D341Med (cell line): ENCODE measurements around the gene CHRD.
"Not testable (repeated sequence)": the region's sequence is repeated elsewhere in the genome, so short reads cannot be mapped to it uniquely, and the experiment has no call there.

Source experiments
- DNase-seq: peaks from one replicate; pipeline ENCODE4 v3.0.0; 2012; ENCODE audit warnings: low spot score

The CHRD gene

DNA sequence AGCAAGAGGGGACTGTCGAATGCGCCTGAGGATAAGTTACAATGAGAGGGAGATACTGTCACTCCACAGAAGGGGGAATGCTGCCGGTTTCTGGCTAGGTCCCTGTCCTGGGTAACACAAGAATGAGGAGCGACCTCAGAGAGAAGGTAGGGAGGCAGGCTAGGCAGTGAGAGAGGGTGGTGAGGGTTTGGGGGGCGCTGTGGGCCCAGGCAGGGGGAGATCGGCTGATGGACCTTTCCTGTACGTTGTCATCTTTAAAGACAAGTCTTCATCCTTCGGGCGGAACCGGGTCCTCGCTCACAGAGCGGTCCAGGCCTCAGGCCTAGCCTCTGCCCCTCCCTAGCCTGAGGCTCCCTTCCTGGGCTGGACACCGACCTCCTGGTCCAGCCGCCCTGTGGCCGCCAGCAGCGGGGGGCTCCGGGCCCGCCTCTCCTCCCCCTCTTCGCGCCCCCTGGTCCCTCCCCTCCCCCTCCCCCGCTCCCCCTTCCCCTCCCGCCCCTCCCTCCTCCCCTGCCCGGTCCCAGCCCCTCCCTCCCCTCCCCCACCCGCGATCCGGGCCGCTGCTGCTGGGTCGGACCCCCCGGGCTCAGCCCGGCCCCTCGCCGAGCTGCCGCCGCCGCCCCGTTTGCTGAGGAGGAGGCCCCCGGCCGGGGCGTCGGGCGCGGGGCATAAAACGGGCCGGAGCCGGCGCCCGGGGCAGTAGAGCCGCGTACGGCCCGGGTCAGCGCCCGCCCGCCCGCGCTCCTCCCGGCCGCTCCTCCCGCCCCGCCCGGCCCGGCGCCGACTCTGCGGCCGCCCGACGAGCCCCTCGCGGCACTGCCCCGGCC lies at the start of gene CHRD:
Gene CHRD, plus strand, starts transcription at position 697 of the 827 bp plus-strand sequence. CDS start 265 bp downstream, outside the sequence.
- DNase-seq, result no peak

DNA sequence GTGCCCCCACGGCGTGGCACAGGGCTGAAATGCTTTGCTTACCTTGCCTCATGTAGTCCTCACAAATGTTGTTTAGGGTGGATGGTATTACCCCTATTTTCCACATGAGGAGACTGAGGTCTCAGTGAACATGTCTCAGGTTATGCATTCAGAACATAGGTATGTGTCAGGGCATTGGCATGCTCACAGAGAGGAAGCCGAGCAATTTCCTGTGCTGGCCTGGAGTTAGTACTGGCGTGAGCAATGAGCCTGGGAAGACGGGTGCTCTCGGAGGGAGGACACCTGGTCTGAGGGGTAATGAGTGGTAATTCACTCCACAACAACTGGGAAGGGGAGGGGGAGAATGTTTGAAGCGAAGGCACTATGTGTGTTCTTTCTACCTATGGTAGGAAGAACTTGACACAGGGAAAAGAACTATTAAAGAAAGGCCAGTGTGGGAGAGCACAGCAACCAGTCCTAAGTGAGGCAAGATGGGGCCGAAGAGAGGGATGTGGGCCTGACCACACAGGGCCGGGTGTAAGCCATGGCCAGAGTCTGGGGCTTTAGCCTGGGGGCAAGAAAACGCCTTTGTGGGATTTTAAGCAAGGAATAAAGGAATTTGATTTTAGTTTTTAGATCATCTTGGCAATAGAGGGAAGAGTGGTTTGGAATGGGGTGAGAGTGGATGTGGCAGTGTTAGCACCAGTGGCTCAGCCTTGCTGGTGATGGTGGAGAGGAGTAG lies 47.3 kb upstream of the CHRD start:
- no peak for DNase-seq

DNA sequence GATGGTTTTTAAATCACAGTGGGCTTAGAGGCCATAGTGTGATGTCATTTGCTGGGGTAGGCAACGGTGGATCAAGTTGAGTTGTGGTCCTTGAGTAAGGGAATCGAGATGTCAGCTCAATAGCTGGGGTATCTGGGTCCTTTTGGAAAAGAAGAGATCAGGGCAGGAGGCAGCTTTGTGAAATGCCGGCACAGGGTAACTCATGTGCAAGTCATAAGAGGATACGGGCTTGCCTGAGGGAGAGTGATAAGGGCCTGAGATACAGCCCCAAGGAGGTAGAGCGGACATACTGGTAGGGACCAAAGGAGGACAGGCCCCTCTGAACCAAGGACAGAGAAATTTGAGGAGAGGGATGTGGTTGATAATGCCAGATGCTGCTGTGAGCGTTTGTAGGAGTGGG lies 46.7 kb upstream of the CHRD start:
- no peak for DNase-seq

DNA sequence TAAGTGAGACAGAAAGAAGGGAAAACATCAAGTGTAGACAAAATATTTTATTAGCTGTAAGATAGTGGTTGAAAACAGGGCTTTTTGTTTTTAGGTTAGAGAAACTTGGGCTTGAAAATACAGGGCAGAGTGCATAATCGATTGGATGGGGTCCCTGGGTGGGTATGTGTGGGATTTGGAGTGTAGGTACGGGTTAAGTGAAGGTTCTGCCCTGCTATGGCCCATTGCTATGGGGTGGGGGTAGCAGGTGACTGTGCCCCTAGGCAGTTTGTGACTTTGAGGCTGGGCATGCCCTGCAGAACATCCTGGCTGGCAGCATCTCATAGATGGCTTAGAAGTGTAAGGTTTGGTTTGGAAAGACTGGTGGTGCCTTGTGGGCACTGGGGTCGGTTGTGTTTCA lies 46.2 kb upstream of the CHRD start:
- DNase-seq, result no peak

DNA sequence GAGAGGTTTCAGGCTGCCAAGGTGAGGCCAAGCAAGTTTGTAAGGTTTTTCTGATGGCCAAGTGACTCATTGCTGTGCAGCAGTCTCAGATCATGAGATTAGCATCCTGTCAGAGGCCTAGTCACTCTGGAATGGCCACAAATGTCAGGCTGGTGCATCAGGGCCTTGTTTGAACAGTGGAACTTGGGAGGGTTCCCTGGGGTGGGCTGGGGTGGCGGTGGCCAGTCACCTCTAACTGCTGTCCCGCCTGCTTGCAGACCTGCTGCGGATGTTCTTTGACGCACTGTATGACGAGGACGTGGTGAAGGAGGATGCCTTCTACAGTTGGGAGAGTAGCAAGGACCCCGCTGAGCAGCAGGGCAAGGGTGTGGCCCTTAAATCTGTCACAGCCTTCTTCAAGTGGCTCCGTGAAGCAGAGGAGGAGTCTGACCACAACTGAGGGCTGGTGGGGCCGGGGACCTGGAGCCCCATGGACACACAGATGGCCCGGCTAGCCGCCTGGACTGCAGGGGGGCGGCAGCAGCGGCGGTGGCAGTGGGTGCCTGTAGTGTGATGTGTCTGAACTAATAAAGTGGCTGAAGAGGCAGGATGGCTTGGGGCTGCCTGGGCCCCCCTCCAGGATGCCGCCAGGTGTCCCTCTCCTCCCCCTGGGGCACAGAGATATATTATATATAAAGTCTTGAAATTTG lies 45.2 kb upstream of the CHRD start:
- DNase-seq, result no peak

DNA sequence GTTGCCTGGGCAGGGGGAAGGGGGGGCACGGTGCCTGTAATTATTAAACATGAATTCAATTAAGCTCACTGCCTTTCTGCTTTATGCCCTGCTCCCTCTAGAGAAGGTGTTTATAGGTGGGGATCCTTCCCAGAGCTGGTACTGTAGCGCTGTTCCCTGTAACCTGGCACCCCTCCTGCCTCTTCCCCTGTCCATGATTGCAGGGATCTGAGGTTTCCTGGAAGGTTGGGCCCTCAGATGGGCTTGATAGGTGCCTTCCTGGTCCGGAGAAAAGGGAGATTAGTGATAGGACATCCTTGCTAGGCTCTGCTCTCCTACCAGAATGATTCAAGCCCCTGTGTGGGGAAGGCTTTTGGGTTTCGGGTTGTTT lies 44.6 kb upstream of the CHRD start:
- no peak for DNase-seq

DNA sequence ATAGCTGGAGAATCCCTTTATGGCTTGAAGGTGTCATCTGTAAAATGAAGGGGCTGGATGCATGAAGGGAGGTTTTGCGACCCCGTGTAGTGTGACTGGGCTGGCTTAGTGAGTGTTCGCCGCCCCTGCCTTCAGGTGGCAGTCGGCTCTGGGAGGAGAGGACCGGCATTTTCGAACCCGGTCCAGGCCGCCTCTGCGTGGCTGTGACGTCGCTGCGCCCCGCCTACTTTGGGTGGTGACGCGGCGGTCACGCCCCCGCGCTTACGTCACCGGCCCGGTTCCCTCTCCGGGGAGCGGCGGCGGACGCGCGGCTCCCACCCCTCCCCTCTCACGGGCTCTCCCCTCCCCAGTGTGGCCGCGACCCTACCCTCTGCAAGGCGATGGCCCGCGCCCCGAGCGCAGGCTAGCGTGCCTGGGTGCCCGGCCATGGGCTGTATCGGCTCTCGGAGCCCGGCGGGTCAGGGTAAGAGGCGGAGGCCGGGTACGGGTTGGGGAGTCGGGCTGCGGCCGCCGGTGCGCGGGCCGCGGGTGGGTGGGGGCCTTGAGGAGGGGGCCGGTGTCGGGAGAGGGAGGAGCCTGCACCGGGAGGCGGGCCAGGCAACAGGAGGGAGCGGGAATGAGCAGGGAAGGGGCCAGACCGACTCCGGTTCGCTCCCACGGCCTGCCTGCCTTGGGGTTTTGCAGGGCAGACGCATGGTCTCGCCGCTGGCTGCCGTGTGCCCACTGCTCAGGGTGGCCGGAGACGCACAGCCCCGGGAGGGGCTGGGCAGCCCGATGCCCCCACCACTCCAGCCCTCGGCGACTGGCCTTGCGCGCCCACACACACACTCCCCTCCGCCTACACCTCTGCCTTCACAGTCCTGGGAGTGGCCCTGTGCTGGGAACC lies 44.0 kb upstream of the CHRD start:
- DNase-seq, result peak; percentile 94

DNA sequence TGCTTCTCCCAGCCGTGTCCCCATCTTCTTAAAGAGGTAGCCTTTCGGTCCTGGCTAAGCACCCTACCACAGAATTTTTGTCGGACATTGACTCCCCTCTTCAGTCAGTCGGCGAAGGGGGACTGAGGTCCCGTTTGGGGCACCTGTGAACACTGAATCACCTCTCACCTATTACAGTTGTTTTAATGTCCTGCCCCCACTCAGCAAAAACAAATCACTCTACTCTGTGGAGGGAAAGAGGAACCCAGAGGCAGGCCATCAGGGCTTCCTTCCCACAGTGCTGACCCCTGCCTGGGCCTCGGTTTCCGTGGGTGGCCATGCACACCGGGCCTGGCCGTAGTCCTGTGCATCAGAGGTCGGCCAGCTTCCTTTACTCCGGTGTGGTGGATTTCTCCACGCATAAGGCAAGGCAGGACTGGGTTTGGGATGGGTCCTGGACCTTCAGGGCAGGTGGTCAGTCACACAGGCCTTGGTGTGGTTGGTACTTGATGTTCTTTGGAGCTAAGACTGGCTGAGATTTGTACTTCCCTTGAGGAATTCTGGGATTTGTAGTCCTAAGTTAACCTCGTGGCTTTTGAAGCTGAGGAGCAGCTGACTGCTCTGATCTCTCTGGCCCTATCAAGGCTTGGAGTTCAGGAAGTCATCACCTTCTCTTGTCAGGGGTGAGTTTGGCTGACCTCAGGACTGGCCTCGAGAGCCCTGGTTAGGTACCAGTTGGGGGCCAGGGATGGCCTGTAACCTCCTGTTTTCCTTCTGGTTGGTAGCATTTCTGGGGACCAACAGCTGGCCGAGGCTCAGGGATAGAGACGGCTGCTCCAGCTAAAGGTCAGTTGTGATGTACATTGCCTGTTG lies 43.1 kb upstream of the CHRD start:
- DNase-seq, result peak; percentile 65

DNA sequence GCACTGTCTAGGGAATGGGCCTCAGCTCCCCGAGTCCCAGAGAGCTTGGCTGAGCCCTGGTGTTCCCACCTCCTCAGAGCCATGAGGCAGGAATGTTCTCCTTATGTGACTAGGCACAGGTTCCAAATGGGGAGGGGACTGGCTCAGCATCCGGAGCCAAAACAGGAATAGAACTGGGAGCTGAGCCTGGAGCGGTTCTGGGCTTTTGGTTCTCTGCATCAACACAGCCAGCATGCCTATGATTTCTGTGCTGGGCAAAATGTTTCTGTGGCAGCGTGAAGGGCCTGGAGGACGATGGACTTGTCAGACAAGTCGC lies 42.5 kb upstream of the CHRD start, which contains the start of gene FAM131A:
Gene FAM131A, plus strand, starts transcription at position 202 of the 316 bp plus-strand sequence. Its CDS starts 31 bp downstream, at position 233.
- DNase-seq, result no peak

DNA sequence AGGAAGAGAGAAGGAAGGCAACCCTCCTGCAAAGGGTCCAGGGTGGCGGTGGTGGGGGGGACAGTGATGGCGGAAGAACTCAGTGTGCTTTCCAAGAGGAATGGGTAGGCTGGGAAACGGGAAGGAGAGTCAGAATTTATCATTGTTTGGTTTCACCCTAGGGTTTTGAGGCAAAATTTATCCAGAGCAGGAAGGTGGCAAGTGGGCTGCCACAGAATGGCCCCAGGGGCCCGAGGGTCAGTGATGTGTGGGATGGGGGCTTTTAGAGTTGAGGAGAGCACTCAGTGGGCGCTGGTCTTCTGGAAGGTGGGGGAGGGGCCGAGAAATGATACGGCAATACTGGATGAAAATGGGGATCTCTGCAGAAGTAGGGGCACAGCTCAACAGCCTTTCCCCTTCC lies 41.9 kb upstream of the CHRD start:
- no peak for DNase-seq

DNA sequence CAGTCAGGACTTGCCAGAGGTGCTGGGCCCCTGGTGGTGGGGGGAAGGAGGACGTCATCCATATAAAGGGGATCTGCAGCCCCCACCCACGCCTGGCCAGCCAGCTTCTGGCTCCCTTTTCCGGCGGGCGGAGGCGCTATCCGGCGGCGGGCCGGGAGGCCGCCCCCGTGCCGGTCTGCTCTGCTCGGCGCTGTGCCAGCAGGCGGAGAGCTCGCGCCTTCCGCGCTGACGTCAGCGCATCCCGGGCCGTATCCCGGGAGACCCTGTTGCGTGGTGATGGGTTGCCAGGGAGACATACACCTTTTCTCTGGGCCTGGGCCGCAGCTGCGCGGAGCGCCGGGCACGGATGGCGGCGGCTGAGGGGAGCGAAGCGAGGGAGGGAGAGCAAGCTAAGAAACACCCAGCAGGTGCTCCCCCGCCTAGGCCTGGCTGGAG lies 41.3 kb upstream of the CHRD start:
- no peak for DNase-seq

DNA sequence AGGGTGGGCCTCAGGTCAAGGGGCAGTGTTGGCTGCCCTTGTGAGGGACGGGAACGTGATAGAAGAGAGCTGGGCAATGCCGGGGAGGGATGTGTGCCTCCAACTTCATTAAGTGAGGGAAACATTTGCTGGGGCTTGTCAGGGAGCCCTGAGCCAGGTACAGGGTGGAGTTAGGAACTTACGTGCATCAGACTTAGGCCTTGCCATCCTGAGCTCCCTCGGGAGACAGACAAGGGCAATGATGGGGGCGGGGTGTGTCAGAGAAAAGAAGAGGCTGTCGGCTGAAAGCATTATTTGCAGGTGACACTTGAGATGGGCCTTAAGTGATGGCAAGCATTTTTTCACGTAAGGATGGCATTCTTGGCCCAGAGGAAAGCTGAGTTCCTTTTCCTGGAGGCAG lies 40.9 kb upstream of the CHRD start:
- no peak for DNase-seq

DNA sequence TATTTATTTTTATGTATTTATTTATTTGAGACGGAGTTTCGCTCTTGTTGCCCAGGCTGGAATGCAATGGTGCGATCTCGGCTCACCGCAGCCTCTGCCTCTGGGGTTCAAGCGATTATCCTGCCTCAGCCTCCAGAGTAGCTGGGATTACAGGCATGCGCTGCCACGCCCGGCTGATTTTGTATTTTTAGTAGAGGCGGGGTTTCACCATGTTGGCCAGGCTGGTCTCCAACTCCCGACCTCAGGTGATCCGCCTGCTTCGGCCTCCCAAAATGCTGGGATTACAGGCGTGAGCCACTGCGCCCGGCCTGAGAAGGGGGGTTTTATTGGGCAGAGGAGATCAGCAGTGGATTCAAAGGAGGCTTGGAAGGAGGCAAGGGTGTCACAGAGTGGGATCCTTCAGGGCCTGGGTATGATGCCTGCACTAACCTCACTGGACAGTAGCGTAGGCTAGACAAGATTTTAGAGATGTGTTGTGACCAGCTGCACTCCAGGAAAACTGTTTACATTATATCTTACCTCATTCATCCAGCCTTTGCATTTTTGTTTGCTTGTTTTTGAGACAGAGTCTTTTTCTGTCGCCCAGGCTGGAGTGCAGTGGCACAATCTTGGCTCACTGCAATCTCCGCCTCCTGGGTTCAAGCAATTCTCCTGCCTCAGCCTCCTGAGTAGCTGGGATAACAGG lies 40.3 kb upstream of the CHRD start:
- not testable (repeated sequence) for DNase-seq

DNA sequence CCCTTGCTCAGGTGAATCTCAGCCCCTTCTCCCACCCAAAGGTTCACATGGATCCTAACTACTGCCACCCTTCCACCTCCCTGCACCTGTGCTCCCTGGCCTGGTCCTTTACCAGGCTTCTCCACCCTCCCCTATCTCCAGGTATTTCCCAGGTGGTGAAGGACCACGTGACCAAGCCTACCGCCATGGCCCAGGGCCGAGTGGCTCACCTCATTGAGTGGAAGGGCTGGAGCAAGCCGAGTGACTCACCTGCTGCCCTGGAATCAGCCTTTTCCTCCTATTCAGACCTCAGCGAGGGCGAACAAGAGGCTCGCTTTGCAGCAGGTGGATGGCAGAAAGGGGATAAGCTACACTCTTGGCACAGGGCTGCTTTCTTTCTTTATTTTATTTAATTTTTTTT lies 37.9 kb upstream of the CHRD start:
- DNase-seq, result no peak

DNA sequence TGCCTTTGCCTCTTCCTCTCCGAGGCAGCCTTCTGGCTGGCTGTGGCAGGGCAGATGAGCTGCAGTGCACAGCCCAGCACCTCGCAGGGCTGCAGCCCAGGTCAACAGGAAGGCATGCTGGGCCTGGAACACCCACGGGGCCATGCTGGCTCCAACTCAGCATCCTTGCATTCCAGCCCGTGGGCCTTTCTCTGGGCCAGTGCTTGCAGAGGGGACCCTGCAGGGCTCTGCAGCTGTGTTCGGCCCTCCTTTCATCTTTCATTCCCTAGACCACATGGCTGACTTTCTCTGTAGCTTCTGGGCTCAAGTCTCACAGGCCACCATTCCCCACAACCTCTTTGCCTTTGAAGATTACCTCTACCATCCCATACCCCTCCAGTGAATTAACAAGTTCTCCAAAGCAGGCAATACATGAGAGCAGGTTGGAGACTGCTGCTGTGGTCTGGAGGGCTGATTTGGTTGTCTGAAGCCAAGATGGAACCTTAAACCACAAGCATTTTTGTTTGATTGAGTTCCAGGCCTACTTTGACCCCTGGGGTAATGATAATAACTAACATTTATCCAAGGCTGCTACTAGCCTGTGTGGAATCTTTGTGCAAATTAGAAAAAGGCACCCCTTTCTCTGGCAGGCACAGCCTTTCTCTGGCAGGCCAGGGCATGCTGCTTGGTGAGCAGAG lies 36.5 kb upstream of the CHRD start:
- DNase-seq, result no peak

DNA sequence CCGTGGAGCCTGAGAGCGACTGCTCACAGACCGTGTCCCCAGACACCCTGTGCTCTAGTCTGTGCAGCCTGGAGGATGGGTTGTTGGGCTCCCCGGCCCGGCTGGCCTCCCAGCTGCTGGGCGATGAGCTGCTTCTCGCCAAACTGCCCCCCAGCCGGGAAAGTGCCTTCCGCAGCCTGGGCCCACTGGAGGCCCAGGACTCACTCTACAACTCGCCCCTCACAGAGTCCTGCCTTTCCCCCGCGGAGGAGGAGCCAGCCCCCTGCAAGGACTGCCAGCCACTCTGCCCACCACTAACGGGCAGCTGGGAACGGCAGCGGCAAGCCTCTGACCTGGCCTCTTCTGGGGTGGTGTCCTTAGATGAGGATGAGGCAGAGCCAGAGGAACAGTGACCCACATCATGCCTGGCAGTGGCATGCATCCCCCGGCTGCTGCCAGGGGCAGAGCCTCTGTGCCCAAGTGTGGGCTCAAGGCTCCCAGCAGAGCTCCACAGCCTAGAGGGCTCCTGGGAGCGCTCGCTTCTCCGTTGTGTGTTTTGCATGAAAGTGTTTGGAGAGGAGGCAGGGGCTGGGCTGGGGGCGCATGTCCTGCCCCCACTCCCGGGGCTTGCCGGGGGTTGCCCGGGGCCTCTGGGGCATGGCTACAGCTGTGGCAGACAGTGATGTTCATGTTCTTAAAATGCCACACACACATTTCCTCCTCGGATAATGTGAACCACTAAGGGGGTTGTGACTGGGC lies 35.1 kb upstream of the CHRD start:
- no peak for DNase-seq

DNA sequence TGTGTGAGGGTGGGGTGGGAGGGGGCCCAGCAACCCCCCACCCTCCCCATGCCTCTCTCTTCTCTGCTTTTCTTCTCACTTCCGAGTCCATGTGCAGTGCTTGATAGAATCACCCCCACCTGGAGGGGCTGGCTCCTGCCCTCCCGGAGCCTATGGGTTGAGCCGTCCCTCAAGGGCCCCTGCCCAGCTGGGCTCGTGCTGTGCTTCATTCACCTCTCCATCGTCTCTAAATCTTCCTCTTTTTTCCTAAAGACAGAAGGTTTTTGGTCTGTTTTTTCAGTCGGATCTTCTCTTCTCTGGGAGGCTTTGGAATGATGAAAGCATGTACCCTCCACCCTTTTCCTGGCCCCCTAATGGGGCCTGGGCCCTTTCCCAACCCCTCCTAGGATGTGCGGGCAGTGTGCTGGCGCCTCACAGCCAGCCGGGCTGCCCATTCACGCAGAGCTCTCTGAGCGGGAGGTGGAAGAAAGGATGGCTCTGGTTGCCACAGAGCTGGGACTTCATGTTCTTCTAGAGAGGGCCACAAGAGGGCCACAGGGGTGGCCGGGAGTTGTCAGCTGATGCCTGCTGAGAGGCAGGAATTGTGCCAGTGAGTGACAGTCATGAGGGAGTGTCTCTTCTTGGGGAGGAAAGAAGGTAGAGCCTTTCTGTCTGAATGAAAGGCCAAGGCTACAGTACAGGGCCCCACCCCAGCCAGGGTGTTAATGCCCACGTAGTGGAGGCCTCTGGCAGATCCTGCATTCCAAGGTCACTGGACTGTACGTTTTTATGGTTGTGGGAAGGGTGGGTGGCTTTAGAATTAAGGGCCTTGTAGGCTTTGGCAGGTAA lies 34.3 kb upstream of the CHRD start:
- DNase-seq, result peak; percentile 75
